Spleen (tissue), 11 donors: Measurements from ENCODE around the gene ASPG. TPM values are rescaled to one million over a fixed set of nuclear protein-coding genes. Genes with fewer than 3 reads are reported as not detected.

Experiments
- DNase-seq: peaks from one replicate; pipeline ENCODE4 v3.0.0-alpha.2; 2020
- H3K27ac ChIP-seq, 8 donors: fragments of 200-600 bp; sonication (generic) in 7 of 8; 1 replicate in 4 of 8; 2 replicates in 4 of 8; pipeline versions ENCODE4 v1.5.0 to v1.8.0; 2016 to 2021; ENCODE audit warnings: inconsistent platforms in 4 of 8, mild to moderate bottlenecking in 4 of 8, moderate library complexity in 1 of 8
- H3K27me3 ChIP-seq, 7 donors: fragments of 200-600 bp; sonication (generic) in 6 of 7; replicated peaks in 1 of 7; 1 replicate in 4 of 7; 2 replicates in 3 of 7; pipeline versions ENCODE4 v1.5.0 to v1.8.0; 2016 to 2021; ENCODE audit warnings: inconsistent platforms in 3 of 7, mild to moderate bottlenecking in 1 of 7
- H3K36me3 ChIP-seq, 6 donors: fragments of 200-600 bp; sonication (generic) in 5 of 6; 1 replicate in 4 of 6; 2 replicates in 2 of 6; pipeline versions ENCODE4 v1.5.0 to v1.8.0; 2016 to 2021; ENCODE audit warnings: inconsistent platforms in 2 of 6
- H3K4me1 ChIP-seq, 6 donors: fragments of 200-600 bp; sonication (generic) in 5 of 6; 1 replicate in 3 of 6; 2 replicates in 3 of 6; pipeline versions ENCODE4 v1.5.0 to v1.8.0; 2016 to 2021; ENCODE audit warnings: inconsistent platforms in 3 of 6
- H3K4me3 ChIP-seq, 8 donors: fragments of 200-600 bp; sonication (generic) in 7 of 8; 1 replicate in 4 of 8; 2 replicates in 4 of 8; pipeline versions ENCODE4 v1.5.0 to v1.8.0; 2016 to 2021; ENCODE audit warnings: inconsistent platforms in 4 of 8, mild to moderate bottlenecking in 4 of 8, moderate library complexity in 2 of 8
- H3K9me3 ChIP-seq, 8 donors: fragments of 200-600 bp; sonication (generic) in 7 of 8; 1 replicate in 4 of 8; 2 replicates in 4 of 8; pipeline versions ENCODE4 v1.5.0 to v1.8.0; 2016 to 2021; ENCODE audit warnings: inconsistent platforms in 4 of 8
- POLR2A ChIP-seq, 3 donors: fragments of 450-650 bp; IDR thresholded peaks; one replicate each; pipeline ENCODE4 v1.5.1; 2017; ENCODE audit warnings: antibody characterized with exemption in 3 of 3, mild to moderate bottlenecking in 1 of 3
- POLR2AphosphoS5 ChIP-seq, 3 donors: sonication (generic); formaldehyde crosslinking; IDR thresholded peaks; one replicate each; pipeline ENCODE4 v1.5.1; 2017; ENCODE audit warnings: antibody characterized with exemption in 3 of 3
- WGBS, 5 donors: extraction: QIAGEN DNeasy Blood & Tissue Kit in 3 of 5; methylation state at CpG; one replicate each; pipeline versions ENCODE4 v1.1.5 to v1.1.7; 2013 to 2018; 5-methylcytosine and 5-hydroxymethylcytosine counted together
- intact Hi-C: fragments of 100-400 bp; cut with DNase I; formaldehyde crosslinking; loops from one replicate; pipeline ENCODE4 v1.15.0; 2023; ENCODE audit warnings: low total_unique reads
- polyA plus RNA-seq, 3 donors: library from polyadenylated mRNA; stranded (reverse); fragments of 200-250 nt; gene quantifications; one replicate each; pipeline ENCODE4 v1.2.1, GENCODE V29; 2013
- total RNA-seq, 7 donors: library from RNA; depleted of rRNA in 3 of 7; stranded (reverse); fragments of >200 nt in 3 of 7; fragmentation: NEBNext Ultra II Directional in 4 of 7; extraction: Animal tissue kit (Norgen Biotek cat#: 25700) in 4 of 7; gene quantifications; one replicate each; pipeline versions ENCODE4 v1.1.0 to v1.2.1, GENCODE V29; 2016 to 2021
- TF ChIP-seq, protein P1 (sequence below), 11 experiments: fragments of 200-600 bp in 7 of 11; fragments of 450-650 bp in 4 of 11; sonication (generic) in 4 of 11; IDR thresholded peaks in 8 of 11; conservative IDR thresholded peaks in 3 of 11; 1 replicate in 7 of 11; 2 replicates in 4 of 11; pipeline versions ENCODE4 v1.4.0 to v1.8.0; 2016 to 2021; ENCODE audit warnings: antibody characterized with exemption in 11 of 11, inconsistent platforms in 4 of 11, mild to moderate bottlenecking in 1 of 11
- donor health status: healthy with polysubstance abuse.
- donor health status: DM: no; HTN: no; CAD: no; lungs with moderate emphysema.
- donor health status: DM: no; HTN: no; CAD: no.
- donor health status: Bipolar disorder and iron deficiency.
- donor health status: healthy.
- donor health status: DM: no; HTN: no; CAD: no.
- donor health status: DM: yes; HTN: yes; CAD: no.

The ASPG gene
- total and polyA plus RNA-seq, 10 donors = 0.05 to 0.67 (median 0.26) TPM; not detected in 3

DNA sequence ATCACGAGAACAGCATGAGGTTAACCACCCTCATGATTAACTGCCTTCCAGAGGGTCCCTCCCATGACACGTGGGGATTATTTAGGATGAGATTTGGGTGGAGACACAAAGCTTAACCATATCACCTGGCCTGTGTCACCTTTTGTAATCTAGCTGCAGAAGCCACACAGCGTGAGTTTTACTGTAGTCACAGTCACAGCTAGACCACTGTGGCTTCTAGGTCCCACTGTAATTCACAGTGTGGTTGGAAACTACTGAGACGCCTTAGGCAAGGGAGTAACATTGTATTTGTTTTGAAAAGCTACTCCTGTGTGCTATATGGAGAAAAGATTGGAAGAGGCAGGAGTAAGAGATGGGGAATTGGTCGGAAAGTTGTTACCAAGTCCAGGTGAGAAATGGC is 46.3 kb upstream of the ASPG start:
- DNase-seq = no peak
- peaks cover 0 to 37% (median 0%) of the 10 kb centered on the region in 7 donors for H3K27me3 ChIP-seq
- H3K4me3 ChIP-seq = no peak overlapping the region
- H3K36me3 ChIP-seq = peaks cover 0 to 47% (median 0%) of the 10 kb centered on the region in 6 donors
- H3K9me3 ChIP-seq = no peaks in the 10 kb centered on the region
- no peaks in the 10 kb centered on the region for H3K4me1 ChIP-seq
- intact Hi-C loops = no loop called here
- TF ChIP-seq POLR2AphosphoS5 (IDR thresholded peaks at IDR 0.05) (no peak), POLR2A (IDR thresholded peaks at IDR 0.05) (no peak)
- TF ChIP-seq, protein P1, sequence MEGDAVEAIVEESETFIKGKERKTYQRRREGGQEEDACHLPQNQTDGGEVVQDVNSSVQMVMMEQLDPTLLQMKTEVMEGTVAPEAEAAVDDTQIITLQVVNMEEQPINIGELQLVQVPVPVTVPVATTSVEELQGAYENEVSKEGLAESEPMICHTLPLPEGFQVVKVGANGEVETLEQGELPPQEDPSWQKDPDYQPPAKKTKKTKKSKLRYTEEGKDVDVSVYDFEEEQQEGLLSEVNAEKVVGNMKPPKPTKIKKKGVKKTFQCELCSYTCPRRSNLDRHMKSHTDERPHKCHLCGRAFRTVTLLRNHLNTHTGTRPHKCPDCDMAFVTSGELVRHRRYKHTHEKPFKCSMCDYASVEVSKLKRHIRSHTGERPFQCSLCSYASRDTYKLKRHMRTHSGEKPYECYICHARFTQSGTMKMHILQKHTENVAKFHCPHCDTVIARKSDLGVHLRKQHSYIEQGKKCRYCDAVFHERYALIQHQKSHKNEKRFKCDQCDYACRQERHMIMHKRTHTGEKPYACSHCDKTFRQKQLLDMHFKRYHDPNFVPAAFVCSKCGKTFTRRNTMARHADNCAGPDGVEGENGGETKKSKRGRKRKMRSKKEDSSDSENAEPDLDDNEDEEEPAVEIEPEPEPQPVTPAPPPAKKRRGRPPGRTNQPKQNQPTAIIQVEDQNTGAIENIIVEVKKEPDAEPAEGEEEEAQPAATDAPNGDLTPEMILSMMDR (IDR thresholded peaks at IDR 0.05 in 8 of 11, conservative IDR thresholded peaks at IDR 0.05 in 3 of 11) = no peak
- H3K27ac ChIP-seq = no peak overlapping the region
- 68 to 73% (median 71%) methylated on average over 5 of the region's 5 CpGs for WGBS, 5 donors

GRCh38 chr14:104040539-104040938 is 45.0 kb upstream of the ASPG start:
- Histone ChIP-seq H3K4me1 (no peaks in the 10 kb centered on the region), H3K27ac (no peak overlapping the region), H3K9me3 (no peaks in the 10 kb centered on the region), H3K27me3 (peaks cover 0 to 37% (median 0%) of the 10 kb centered on the region in 7 donors), H3K4me3 (no peak overlapping the region), H3K36me3 (peaks cover 0 to 45% (median 0%) of the 10 kb centered on the region in 6 donors)
- no peak for DNase-seq
- 42 to 66% (median 50%) methylated on average over 5 of the region's 5 CpGs for WGBS, 5 donors
- TF ChIP-seq POLR2A (IDR thresholded peaks at IDR 0.05) (no peak), POLR2AphosphoS5 (IDR thresholded peaks at IDR 0.05) (no peak)
- TF ChIP-seq, protein P1 (IDR thresholded peaks at IDR 0.05 in 8 of 11, conservative IDR thresholded peaks at IDR 0.05 in 3 of 11) = no peak
- intact Hi-C loops = no loop called here

- Histone ChIP-seq H3K4me3 (no peak overlapping the region), H3K9me3 (no peaks in the 10 kb centered on the region), H3K4me1 (no peaks in the 10 kb centered on the region), H3K27me3 (peaks cover 0 to 37% (median 0%) of the 10 kb centered on the region in 7 donors), H3K27ac (no peak overlapping the region), H3K36me3 (peaks cover 0 to 45% (median 0%) of the 10 kb centered on the region in 6 donors)
- WGBS, 5 donors = 91 to 96% (median 92%) methylated on average over 6 of the region's 6 CpGs
- DNase-seq = no peak
- TF ChIP-seq POLR2AphosphoS5 (IDR thresholded peaks at IDR 0.05) = no peak
- TF ChIP-seq, protein P1 (IDR thresholded peaks at IDR 0.05 in 8 of 11, conservative IDR thresholded peaks at IDR 0.05 in 3 of 11) = no peak
- no peak for TF ChIP-seq POLR2A (IDR thresholded peaks at IDR 0.05)
- intact Hi-C loops = no loop called here
Observed at GRCh38 chr14:104041430-104042104, 43.9 kb upstream of the ASPG start.

GRCh38 chr14:104044016-104044415 is 41.5 kb upstream of the ASPG start:
- no peak for DNase-seq
- no peak overlapping the region for H3K27ac ChIP-seq
- no peaks in the 10 kb centered on the region for H3K4me1 ChIP-seq
- no peak overlapping the region for H3K4me3 ChIP-seq
- H3K36me3 ChIP-seq = peaks cover 0 to 38% (median 0%) of the 10 kb centered on the region in 6 donors
- 84 to 96% (median 90%) methylated on average over 6 of the region's 6 CpGs for WGBS, 5 donors
- TF ChIP-seq, protein P1 (IDR thresholded peaks at IDR 0.05 in 8 of 11, conservative IDR thresholded peaks at IDR 0.05 in 3 of 11) = no peak
- TF ChIP-seq POLR2A (IDR thresholded peaks at IDR 0.05) = no peak
- no peak for TF ChIP-seq POLR2AphosphoS5 (IDR thresholded peaks at IDR 0.05)
- intact Hi-C loops = no loop called here
- H3K27me3 ChIP-seq = peaks cover 0 to 27% (median 0%) of the 10 kb centered on the region in 7 donors
- H3K9me3 ChIP-seq = no peaks in the 10 kb centered on the region
